ENCODE data around the gene KCNJ10. TPM values are rescaled to one million over a fixed set of nuclear protein-coding genes. Genes with fewer than 3 reads are reported as not detected.

The KCNJ10 gene
- total RNA-seq, 1 donor from 2014 or later, result not detected

- no peaks in the 10 kb centered on the region for H3K9me3 Mint-ChIP-seq (ENCODE audit: unreplicated experiment)
- DNase-seq (ENCODE audit: extremely low spot score, unreplicated experiment), result no peak
- peak overlapping the region; percentile 92 for H3K4me3 Mint-ChIP-seq (ENCODE audit: unreplicated experiment)
- no peak overlapping the region for H3K27ac Mint-ChIP-seq (ENCODE audit: unreplicated experiment)
- H3K4me1 Mint-ChIP-seq (ENCODE audit: unreplicated experiment), result peaks cover 7% of the 10 kb centered on the region
- no peak for TF ChIP-seq CTCF (IDR thresholded peaks at IDR 0.05)
- H3K36me3 Mint-ChIP-seq (ENCODE audit: unreplicated experiment), result no peaks in the 10 kb centered on the region
- peaks cover 83% of the 10 kb centered on the region for H3K27me3 Mint-ChIP-seq (ENCODE audit: unreplicated experiment)
Measured at GRCh38 chr1:160070243-160071163, 543 bp upstream of the KCNJ10 start.

GRCh38 chr1:160068225-160068624 is 1.7 kb downstream of the KCNJ10 start:
- DNase-seq (ENCODE audit: extremely low spot score, unreplicated experiment), result no peak
- TF ChIP-seq CTCF (IDR thresholded peaks at IDR 0.05), result no peak
- no peak overlapping the region for H3K4me3 Mint-ChIP-seq (ENCODE audit: unreplicated experiment)
- H3K27ac Mint-ChIP-seq (ENCODE audit: unreplicated experiment), result no peak overlapping the region
- no peaks in the 10 kb centered on the region for H3K9me3 Mint-ChIP-seq (ENCODE audit: unreplicated experiment)
- H3K4me1 Mint-ChIP-seq (ENCODE audit: unreplicated experiment), result peaks cover 7% of the 10 kb centered on the region
- no peaks in the 10 kb centered on the region for H3K36me3 Mint-ChIP-seq (ENCODE audit: unreplicated experiment)
- H3K27me3 Mint-ChIP-seq (ENCODE audit: unreplicated experiment), result peaks cover 83% of the 10 kb centered on the region

- Mint-ChIP-seq H3K9me3 (ENCODE audit: unreplicated experiment) (no peaks in the 10 kb centered on the region), H3K4me3 (ENCODE audit: unreplicated experiment) (no peak overlapping the region), H3K27ac (ENCODE audit: unreplicated experiment) (no peak overlapping the region), H3K27me3 (ENCODE audit: unreplicated experiment) (peaks cover 80% of the 10 kb centered on the region), H3K36me3 (ENCODE audit: unreplicated experiment) (no peaks in the 10 kb centered on the region), H3K4me1 (ENCODE audit: unreplicated experiment) (peaks cover 7% of the 10 kb centered on the region)
- TF ChIP-seq CTCF (IDR thresholded peaks at IDR 0.05), result no peak
- no peak for DNase-seq (ENCODE audit: extremely low spot score, unreplicated experiment)
Measured at GRCh38 chr1:160066829-160067745, 2.9 kb downstream of the KCNJ10 start.

GRCh38 chr1:160064746-160065145 is 5.2 kb downstream of the KCNJ10 start:
- Mint-ChIP-seq H3K4me3 (ENCODE audit: unreplicated experiment) (no peak overlapping the region), H3K4me1 (ENCODE audit: unreplicated experiment) (no peaks in the 10 kb centered on the region), H3K27ac (ENCODE audit: unreplicated experiment) (no peak overlapping the region), H3K36me3 (ENCODE audit: unreplicated experiment) (no peaks in the 10 kb centered on the region), H3K9me3 (ENCODE audit: unreplicated experiment) (no peaks in the 10 kb centered on the region), H3K27me3 (ENCODE audit: unreplicated experiment) (peaks cover 74% of the 10 kb centered on the region)
- TF ChIP-seq CTCF (IDR thresholded peaks at IDR 0.05), result no peak
- DNase-seq (ENCODE audit: extremely low spot score, unreplicated experiment), result no peak

GRCh38 chr1:160064164-160064563 is 5.8 kb downstream of the KCNJ10 start:
- Mint-ChIP-seq H3K27ac (ENCODE audit: unreplicated experiment) (no peak overlapping the region), H3K4me1 (ENCODE audit: unreplicated experiment) (no peaks in the 10 kb centered on the region), H3K4me3 (ENCODE audit: unreplicated experiment) (no peak overlapping the region), H3K27me3 (ENCODE audit: unreplicated experiment) (peaks cover 75% of the 10 kb centered on the region), H3K36me3 (ENCODE audit: unreplicated experiment) (no peaks in the 10 kb centered on the region), H3K9me3 (ENCODE audit: unreplicated experiment) (no peaks in the 10 kb centered on the region)
- TF ChIP-seq CTCF (IDR thresholded peaks at IDR 0.05), result no peak
- DNase-seq (ENCODE audit: extremely low spot score, unreplicated experiment), result no peak

Data from osteocyte (in vitro differentiated cells).